Neural crest cell (in vitro differentiated cells): ENCODE measurements around the gene BAIAP2L2. TPM values are rescaled to one million over a fixed set of nuclear protein-coding genes. Genes with fewer than 3 reads are reported as not detected.
A peak's percentile ranks its signal among the peaks of the same experiment; 100 is the strongest.
"Not testable (repeated sequence)": the region's sequence is repeated elsewhere in the genome, so short reads cannot be mapped to it uniquely, and the experiment has no call there.

Experiments used
- DNase-seq: peaks from one replicate; pipeline ENCODE4 v3.0.0; 2021; ENCODE audit warnings: low read depth, mixed read lengths, low spot score
- H3K27ac Mint-ChIP-seq: one replicate; pipeline ENCODE4 v1.8.0; 2021; ENCODE audit warnings: mild to moderate bottlenecking, mixed read lengths; ENCODE audit not compliant: unreplicated experiment
- H3K27me3 Mint-ChIP-seq: 2 replicates; pipeline ENCODE4 v1.8.0; 2021; ENCODE audit warnings: low read depth, mild to moderate bottlenecking, mixed read lengths
- H3K36me3 Mint-ChIP-seq: 2 replicates; pipeline ENCODE4 v1.8.0; 2021; ENCODE audit warnings: low read depth, mild to moderate bottlenecking, mixed read lengths
- H3K4me1 Mint-ChIP-seq: 2 replicates; pipeline ENCODE4 v1.8.0; 2021; ENCODE audit warnings: mixed read lengths
- H3K4me3 Mint-ChIP-seq: one replicate; pipeline ENCODE4 v1.8.0; 2021; ENCODE audit warnings: mild to moderate bottlenecking, mixed read lengths
- H3K9me3 Mint-ChIP-seq: 2 replicates; pipeline ENCODE4 v1.8.0; 2021; ENCODE audit warnings: mixed read lengths
- CTCF ChIP-seq: fragments of 200-600 bp; sonication (generic); conservative IDR thresholded peaks from 2 replicates; pipeline ENCODE4 v1.5.0; 2021; ENCODE audit warnings: antibody characterized with exemption, mild to moderate bottlenecking
- total RNA-seq: library from RNA; stranded (reverse); gene quantifications from 2 replicates; pipeline ENCODE4 v1.2.1, GENCODE V29; 2021

The BAIAP2L2 gene
- total RNA-seq, 1 donor from 2014 or later: 0.51 TPM

GRCh38 chr22:38120359-38121110, 10.1 kb upstream of the BAIAP2L2 start:
- no peaks in the 10 kb centered on the region for H3K27me3 Mint-ChIP-seq
- H3K9me3 Mint-ChIP-seq: no peaks in the 10 kb centered on the region
- TF ChIP-seq CTCF: no peak
- no peaks in the 10 kb centered on the region for H3K36me3 Mint-ChIP-seq
- DNase-seq: no peak
- no peak overlapping the region for H3K4me3 Mint-ChIP-seq
- H3K4me1 Mint-ChIP-seq: peaks cover 4% of the 10 kb centered on the region
- no peak overlapping the region for H3K27ac Mint-ChIP-seq

- H3K27ac Mint-ChIP-seq, H3K27me3 Mint-ChIP-seq, H3K9me3 Mint-ChIP-seq, H3K4me1 Mint-ChIP-seq, H3K4me3 Mint-ChIP-seq, DNase-seq, H3K36me3 Mint-ChIP-seq: not testable (repeated sequence)
These were observed 8.3 kb upstream of the BAIAP2L2 start for GRCh38 chr22:38118747-38119146.

GRCh38 chr22:38118182-38118581, 7.7 kb upstream of the BAIAP2L2 start:
- no peak for DNase-seq
- Mint-ChIP-seq H3K4me1 (peaks cover 8% of the 10 kb centered on the region), H3K27ac (no peak overlapping the region), H3K36me3 (no peaks in the 10 kb centered on the region), H3K27me3 (peaks cover 2% of the 10 kb centered on the region), H3K4me3 (no peak overlapping the region), H3K9me3 (no peaks in the 10 kb centered on the region)
- no peak for TF ChIP-seq CTCF

GRCh38 chr22:38117556-38117955, 7.1 kb upstream of the BAIAP2L2 start:
- not testable (repeated sequence) for DNase-seq, H3K36me3 Mint-ChIP-seq, H3K9me3 Mint-ChIP-seq, H3K27me3 Mint-ChIP-seq, H3K4me3 Mint-ChIP-seq, H3K27ac Mint-ChIP-seq
- H3K4me1 Mint-ChIP-seq: peaks cover 12% of the 10 kb centered on the region

GRCh38 chr22:38115423-38116205, 5.1 kb upstream of the BAIAP2L2 start:
- no peaks in the 10 kb centered on the region for H3K9me3 Mint-ChIP-seq
- peak overlapping the region; percentile 12 for H3K27ac Mint-ChIP-seq
- peaks cover 2% of the 10 kb centered on the region for H3K27me3 Mint-ChIP-seq
- H3K36me3 Mint-ChIP-seq: no peaks in the 10 kb centered on the region
- no peak for TF ChIP-seq CTCF
- peak overlapping the region; percentile 31 for H3K4me3 Mint-ChIP-seq
- DNase-seq: no peak
- peaks cover 12% of the 10 kb centered on the region for H3K4me1 Mint-ChIP-seq

GRCh38 chr22:38114484-38115398, 4.3 kb upstream of the BAIAP2L2 start:
- peaks cover 2% of the 10 kb centered on the region for H3K27me3 Mint-ChIP-seq
- no peaks in the 10 kb centered on the region for H3K36me3 Mint-ChIP-seq
- no peaks in the 10 kb centered on the region for H3K9me3 Mint-ChIP-seq
- H3K4me1 Mint-ChIP-seq: peaks cover 12% of the 10 kb centered on the region
- no peak overlapping the region for H3K27ac Mint-ChIP-seq
- peak; percentile 95 for TF ChIP-seq CTCF
- peak overlapping the region; percentile 70 for H3K4me3 Mint-ChIP-seq
- peak; percentile 97 for DNase-seq
